ENCODE data around the gene ENAH. TPM values are rescaled to one million over a fixed set of nuclear protein-coding genes. Genes with fewer than 3 reads are reported as not detected.
"Not testable (repeated sequence)": the region's sequence is repeated elsewhere in the genome, so short reads cannot be mapped to it uniquely, and the experiment has no call there.

ENAH gene
- polyA plus RNA-seq, 1 donor (not counting 4 experiments of a cell fraction or from before 2014, with no cell fraction given): 61.0 TPM

- H3K9ac ChIP-seq (ENCODE audit: control insufficient read depth, extremely low read depth, insufficient read depth, low read length): no peak overlapping the region
- H2AFZ ChIP-seq (ENCODE audit: control insufficient read depth, low read length): no peak overlapping the region
- H3K27ac ChIP-seq (ENCODE audit: control insufficient read depth, insufficient read depth, low read length): no peak overlapping the region
- no peaks in the 10 kb centered on the region for H3K9me3 ChIP-seq (ENCODE audit: control insufficient read depth, low read depth, low read length)
- no peak overlapping the region for H3K4me2 ChIP-seq (ENCODE audit: control insufficient read depth, extremely low read depth, insufficient read depth, low read depth, low read length)
- no peak for TF ChIP-seq EZH2 (IDR thresholded peaks at IDR 0.05; ENCODE audit: low read length)
- no peak for TF ChIP-seq CTCF (optimal IDR thresholded peaks at IDR 0.05 in 1 of 3, IDR thresholded peaks at IDR 0.05 in 1 of 3, conservative IDR thresholded peaks at IDR 0.05 in 1 of 3; ENCODE audit: extremely low read depth in 1 of 3, insufficient read depth in 2 of 3, low read length in 3 of 3)
- H3K9me1 ChIP-seq (ENCODE audit: control insufficient read depth, extremely low read depth, insufficient read depth, low read length): no peaks in the 10 kb centered on the region
- dilution Hi-C loops (cut with MboI; ENCODE audit: extremely low pct_ligation_motif_present, low sequenced_read_pairs): no loop called here
- DNase-seq (ENCODE audit: low read depth, low spot score): no peak
- FAIRE-seq: no peak
- H3K36me3 ChIP-seq (ENCODE audit: control insufficient read depth in 2 of 2, extremely low read depth in 1 of 2, insufficient read depth in 2 of 2, low read length in 2 of 2): peaks cover 6 to 9% of the 10 kb centered on the region in 2 experiments
- no peaks in the 10 kb centered on the region for H3K27me3 ChIP-seq (ENCODE audit: control insufficient read depth, extremely low read depth, insufficient read depth, low read length)
- H3K4me1 ChIP-seq (ENCODE audit: control insufficient read depth, extremely low read depth, insufficient read depth, low read length): no peaks in the 10 kb centered on the region
- peaks cover 2% of the 10 kb centered on the region for H3K79me2 ChIP-seq (ENCODE audit: control insufficient read depth, insufficient read depth, low read length)
- no peak overlapping the region for H3K4me3 ChIP-seq (ENCODE audit: control insufficient read depth in 2 of 3, extremely low read depth in 1 of 3, insufficient read depth in 2 of 3, low read depth in 1 of 3, low read length in 3 of 3)
- H4K20me1 ChIP-seq (ENCODE audit: control insufficient read depth, extremely low read depth, insufficient read depth, low read length): no peaks in the 10 kb centered on the region
These were observed 135.7 kb downstream of the ENAH start for GRCh38 chr1:225517221-225517620.

- dilution Hi-C loops (cut with MboI; ENCODE audit: extremely low pct_ligation_motif_present, low sequenced_read_pairs): no loop called here
These were observed 138.2 kb downstream of the ENAH start for GRCh38 chr1:225514671-225515081.

GRCh38 chr1:225513576-225513975, 139.3 kb downstream of the ENAH start:
- H3K4me2 ChIP-seq (ENCODE audit: control insufficient read depth, extremely low read depth, insufficient read depth, low read depth, low read length); DNase-seq (ENCODE audit: low read depth, low spot score); FAIRE-seq; H3K27ac ChIP-seq (ENCODE audit: control insufficient read depth, insufficient read depth, low read length); H3K9me1 ChIP-seq (ENCODE audit: control insufficient read depth, extremely low read depth, insufficient read depth, low read length); dilution Hi-C loops (cut with MboI; ENCODE audit: extremely low pct_ligation_motif_present, low sequenced_read_pairs); H3K9me3 ChIP-seq (ENCODE audit: control insufficient read depth, low read depth, low read length); H3K9ac ChIP-seq (ENCODE audit: control insufficient read depth, extremely low read depth, insufficient read depth, low read length); H2AFZ ChIP-seq (ENCODE audit: control insufficient read depth, low read length); H3K4me3 ChIP-seq (ENCODE audit: control insufficient read depth in 2 of 3, extremely low read depth in 1 of 3, insufficient read depth in 2 of 3, low read depth in 1 of 3, low read length in 3 of 3); H3K36me3 ChIP-seq (ENCODE audit: control insufficient read depth in 2 of 2, extremely low read depth in 1 of 2, insufficient read depth in 2 of 2, low read length in 2 of 2); H3K79me2 ChIP-seq (ENCODE audit: control insufficient read depth, insufficient read depth, low read length); H4K20me1 ChIP-seq (ENCODE audit: control insufficient read depth, extremely low read depth, insufficient read depth, low read length); H3K27me3 ChIP-seq (ENCODE audit: control insufficient read depth, extremely low read depth, insufficient read depth, low read length): not testable (repeated sequence)
- H3K4me1 ChIP-seq (ENCODE audit: control insufficient read depth, extremely low read depth, insufficient read depth, low read length): peaks cover 17% of the 10 kb centered on the region

More at GRCh38 chr1:225514671-225515081, 138.2 kb downstream of the ENAH start:
- H3K4me2 ChIP-seq (ENCODE audit: control insufficient read depth, extremely low read depth, insufficient read depth, low read depth, low read length): no peak overlapping the region
- no peaks in the 10 kb centered on the region for H4K20me1 ChIP-seq (ENCODE audit: control insufficient read depth, extremely low read depth, insufficient read depth, low read length)
- DNase-seq (ENCODE audit: low read depth, low spot score) (no peak), FAIRE-seq (no peak)
- no peak overlapping the region for H2AFZ ChIP-seq (ENCODE audit: control insufficient read depth, low read length)
- H3K36me3 ChIP-seq (ENCODE audit: control insufficient read depth in 2 of 2, extremely low read depth in 1 of 2, insufficient read depth in 2 of 2, low read length in 2 of 2): peaks cover 6 to 9% of the 10 kb centered on the region in 2 experiments
- no peak overlapping the region for H3K9ac ChIP-seq (ENCODE audit: control insufficient read depth, extremely low read depth, insufficient read depth, low read length)
- no peaks in the 10 kb centered on the region for H3K9me3 ChIP-seq (ENCODE audit: control insufficient read depth, low read depth, low read length)
- H3K27ac ChIP-seq (ENCODE audit: control insufficient read depth, insufficient read depth, low read length): no peak overlapping the region
- TF ChIP-seq CTCF (optimal IDR thresholded peaks at IDR 0.05 in 1 of 3, IDR thresholded peaks at IDR 0.05 in 1 of 3, conservative IDR thresholded peaks at IDR 0.05 in 1 of 3; ENCODE audit: extremely low read depth in 1 of 3, insufficient read depth in 2 of 3, low read length in 3 of 3) (no peak), EZH2 (IDR thresholded peaks at IDR 0.05; ENCODE audit: low read length) (no peak)
- no peaks in the 10 kb centered on the region for H3K9me1 ChIP-seq (ENCODE audit: control insufficient read depth, extremely low read depth, insufficient read depth, low read length)
- peaks cover 6% of the 10 kb centered on the region for H3K4me1 ChIP-seq (ENCODE audit: control insufficient read depth, extremely low read depth, insufficient read depth, low read length)
- H3K4me3 ChIP-seq (ENCODE audit: control insufficient read depth in 2 of 3, extremely low read depth in 1 of 3, insufficient read depth in 2 of 3, low read depth in 1 of 3, low read length in 3 of 3): no peak overlapping the region
- no peaks in the 10 kb centered on the region for H3K27me3 ChIP-seq (ENCODE audit: control insufficient read depth, extremely low read depth, insufficient read depth, low read length)
- H3K79me2 ChIP-seq (ENCODE audit: control insufficient read depth, insufficient read depth, low read length): no peaks in the 10 kb centered on the region
